GM21390 (cell line): ENCODE data around the gene TPRX2.
"Not testable (repeated sequence)": the region's sequence is repeated elsewhere in the genome, so short reads cannot be mapped to it uniquely, and the experiment has no call there.

Experiments used
- ATAC-seq: cut with Tn5 transposase; IDR thresholded peaks from one replicate; pipeline ENCODE4 v1.9.1; 2021; ENCODE audit not compliant: unreplicated experiment

TPRX2 gene

DNA sequence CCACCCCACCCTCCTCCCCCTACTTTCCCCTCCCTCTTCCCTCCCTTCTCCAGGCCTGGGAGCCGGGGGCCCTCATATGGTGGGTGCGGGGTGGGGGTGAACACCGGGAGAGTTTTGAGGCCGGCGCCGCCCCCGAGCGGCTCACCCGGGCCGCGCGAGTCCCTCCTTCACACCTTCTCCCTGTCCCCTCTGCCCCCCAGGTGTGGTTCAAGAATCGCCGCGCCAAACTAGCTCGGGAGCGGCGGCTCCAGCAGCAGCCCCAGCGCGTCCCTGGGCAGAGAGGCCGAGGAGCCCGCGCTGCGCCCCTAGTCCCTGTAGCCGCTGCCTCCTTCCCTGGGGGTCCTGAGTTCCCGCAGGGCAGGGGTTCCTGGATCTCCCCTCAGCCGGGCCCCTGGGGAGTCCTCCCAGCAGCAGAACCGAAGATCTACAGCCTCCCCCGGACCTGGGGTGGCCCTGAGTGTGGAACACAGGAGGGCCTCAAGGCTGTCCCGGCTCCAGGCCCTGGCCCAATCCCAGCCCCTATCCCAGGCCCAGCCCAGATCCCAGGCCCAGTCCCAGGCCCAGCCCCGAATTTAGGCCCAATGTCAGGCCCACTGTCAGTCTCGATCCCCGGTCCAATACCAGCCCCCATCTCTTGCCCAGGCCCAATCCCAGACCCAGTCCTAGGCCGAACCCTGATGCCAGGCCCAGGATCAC lies 1.7 kb downstream of the TPRX2 start:
- ATAC-seq, result no peak

GRCh38 chr19:47861630-47862029 lies 2.6 kb downstream of the TPRX2 start:
- no peak for ATAC-seq

- no peak for ATAC-seq
These were observed 4.5 kb downstream of the TPRX2 start for GRCh38 chr19:47863514-47863936.

GRCh38 chr19:47865166-47865565 lies 6.1 kb downstream of the TPRX2 start:
- no peak for ATAC-seq

DNA sequence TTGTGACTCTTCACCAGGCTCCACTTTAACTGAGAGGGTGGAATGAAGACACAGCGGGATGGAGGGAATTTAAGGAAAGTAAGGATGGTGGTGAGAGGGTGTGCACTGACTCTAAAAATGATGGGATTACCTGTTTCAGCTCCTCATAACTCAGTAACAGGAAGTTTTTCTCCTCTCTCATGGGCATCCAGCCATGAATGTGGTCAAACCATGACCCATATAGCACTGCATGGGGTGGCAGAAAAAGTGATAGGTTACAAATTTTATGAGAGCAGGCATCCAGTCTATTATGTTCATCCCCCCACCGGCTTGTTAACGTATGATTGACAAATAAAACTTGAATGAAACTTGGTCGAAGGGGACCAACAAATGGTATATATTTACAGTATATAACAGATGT lies 19.9 kb downstream of the TPRX2 start:
- no peak for ATAC-seq

- ATAC-seq, result not testable (repeated sequence)
These were observed 20.4 kb downstream of the TPRX2 start for GRCh38 chr19:47879385-47879784.

- ATAC-seq, result no peak
These were observed 22.7 kb downstream of the TPRX2 start for GRCh38 chr19:47881757-47882156.

GRCh38 chr19:47882890-47883289 lies 23.9 kb downstream of the TPRX2 start:
- ATAC-seq, result no peak

DNA sequence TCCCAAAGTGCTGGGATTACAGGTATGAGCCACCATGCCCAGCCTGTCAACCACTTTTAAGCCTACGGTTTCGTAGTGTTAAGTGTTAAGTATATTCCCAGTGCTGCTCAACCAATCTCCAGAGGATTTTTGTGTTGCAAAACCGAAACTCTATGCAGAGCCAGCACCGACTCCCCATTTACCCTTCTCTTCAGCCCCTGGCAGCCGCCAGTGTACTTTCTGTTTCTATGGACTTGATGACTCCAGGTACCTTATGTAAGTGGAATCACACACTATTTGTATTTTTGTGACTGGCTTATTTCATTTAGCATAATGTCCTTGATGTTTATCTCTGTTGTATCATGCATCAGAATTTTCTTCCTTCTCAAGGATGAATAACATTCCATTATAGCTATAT lies 26.0 kb downstream of the TPRX2 start:
- ATAC-seq, result no peak

GRCh38 chr19:47886010-47886559 lies 27.1 kb downstream of the TPRX2 start, which contains the start of gene SULT2A1:
Gene SULT2A1, minus strand, starts transcription at chr19:47886315. Its CDS starts 58 bp downstream, at chr19:47886257.
- ATAC-seq, result no peak

GRCh38 chr19:47890865-47891621 lies 32.0 kb downstream of the TPRX2 start:
- ATAC-seq, result no peak

- no peak for ATAC-seq
These were observed 32.5 kb downstream of the TPRX2 start for GRCh38 chr19:47891622-47891922.

- no peak for ATAC-seq
These were observed 33.1 kb downstream of the TPRX2 start for GRCh38 chr19:47891923-47892666.

GRCh38 chr19:47895165-47895782 lies 36.2 kb downstream of the TPRX2 start:
- no peak for ATAC-seq

DNA sequence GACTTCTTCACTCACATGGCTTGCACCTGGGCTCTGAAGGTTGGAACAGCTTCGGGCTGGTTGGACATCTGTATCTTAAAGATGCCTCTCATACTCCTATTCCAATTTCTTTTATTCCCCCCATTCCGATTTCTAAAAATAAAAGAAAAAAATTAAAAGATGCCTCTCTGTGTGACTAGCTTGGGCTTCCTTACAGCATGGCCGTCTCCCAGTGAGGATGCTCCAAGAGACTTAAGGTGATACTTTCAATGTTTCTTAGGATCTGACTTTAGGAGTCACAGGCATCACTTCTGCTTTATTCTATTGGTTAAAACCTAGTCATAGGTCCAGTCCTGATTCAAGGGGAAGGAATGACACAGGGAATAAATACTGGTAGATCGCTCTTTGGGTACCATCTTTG lies 37.0 kb downstream of the TPRX2 start:
- no peak for ATAC-seq

GRCh38 chr19:47896773-47897172 lies 37.7 kb downstream of the TPRX2 start:
- no peak for ATAC-seq

DNA sequence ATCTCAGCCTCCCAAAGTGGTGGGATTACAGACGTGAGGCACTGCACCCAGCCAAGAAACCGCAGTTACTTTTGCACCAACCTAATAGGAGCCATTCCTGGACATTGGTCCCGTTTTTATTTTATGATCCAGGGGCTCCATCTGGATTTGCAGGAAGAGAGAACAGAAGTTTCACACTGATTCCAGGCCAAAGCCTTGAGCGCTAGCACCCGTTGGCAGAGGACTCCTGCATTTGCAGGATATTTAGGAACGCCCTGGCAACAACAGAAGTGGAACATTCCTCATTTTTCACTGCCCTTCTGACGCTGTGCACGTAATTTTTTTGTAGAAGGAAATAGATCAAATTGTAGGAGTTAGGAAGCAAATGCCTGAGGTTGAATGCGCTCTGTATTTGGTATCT lies 38.8 kb downstream of the TPRX2 start:
- ATAC-seq, result no peak

DNA sequence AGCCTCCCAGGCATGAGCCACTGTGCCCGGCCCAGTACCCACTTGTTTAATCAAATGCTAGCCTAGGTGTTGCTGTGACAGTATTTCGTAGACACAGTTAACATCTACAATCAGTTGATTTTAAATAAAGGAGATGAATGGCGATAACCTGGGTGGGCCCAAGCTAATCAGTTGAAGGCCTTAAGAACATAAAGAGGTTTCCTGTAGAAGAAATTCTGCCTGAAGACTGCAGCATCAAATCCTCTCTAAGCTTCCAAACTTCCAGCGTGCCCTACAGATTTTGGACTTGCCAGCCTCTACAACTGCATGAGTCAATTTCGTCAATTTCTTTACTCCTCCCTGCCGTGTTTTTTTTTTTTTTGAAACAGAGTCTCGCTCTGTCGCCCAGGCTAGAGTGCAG lies 40.3 kb downstream of the TPRX2 start:
- no peak for ATAC-seq

DNA sequence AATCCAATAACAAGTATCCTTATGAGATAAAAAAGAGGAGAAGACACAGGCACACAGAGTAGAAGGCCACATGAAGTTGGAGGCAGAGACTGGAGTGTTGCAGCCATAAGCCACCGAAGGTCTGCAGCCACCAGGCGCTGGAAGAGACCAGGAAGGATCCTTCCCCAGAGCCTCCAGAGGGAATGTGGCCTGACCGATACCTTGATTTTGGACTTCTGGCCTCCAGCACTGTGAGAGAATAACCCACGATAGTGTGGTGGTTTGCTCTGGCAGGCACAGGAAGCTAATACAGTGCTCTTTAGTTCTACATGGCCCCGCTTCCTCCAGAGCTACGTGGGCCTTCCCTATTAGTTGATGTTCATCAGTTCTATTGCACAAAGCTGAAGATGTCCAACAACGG lies 42.3 kb downstream of the TPRX2 start:
- no peak for ATAC-seq

DNA sequence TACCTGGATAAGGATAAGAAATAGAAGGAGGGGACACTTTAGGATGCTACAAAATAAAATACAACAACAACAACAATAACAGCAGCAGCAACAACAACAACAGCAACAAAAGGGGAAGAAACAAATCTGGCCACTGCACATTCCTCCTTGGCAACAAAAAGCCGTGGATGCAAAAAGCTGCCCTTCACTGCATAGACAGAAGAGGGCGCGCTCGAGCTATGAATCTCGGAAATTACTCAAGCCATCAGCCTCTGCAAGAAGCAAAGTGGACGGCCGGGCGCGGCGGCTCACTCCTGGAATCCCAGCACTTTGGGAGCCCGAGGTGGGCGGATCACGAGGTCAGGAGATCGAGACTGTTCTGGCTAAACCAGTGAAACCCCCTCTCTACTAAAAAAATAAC lies 50.3 kb downstream of the TPRX2 start:
- ATAC-seq, result not testable (repeated sequence)

DNA sequence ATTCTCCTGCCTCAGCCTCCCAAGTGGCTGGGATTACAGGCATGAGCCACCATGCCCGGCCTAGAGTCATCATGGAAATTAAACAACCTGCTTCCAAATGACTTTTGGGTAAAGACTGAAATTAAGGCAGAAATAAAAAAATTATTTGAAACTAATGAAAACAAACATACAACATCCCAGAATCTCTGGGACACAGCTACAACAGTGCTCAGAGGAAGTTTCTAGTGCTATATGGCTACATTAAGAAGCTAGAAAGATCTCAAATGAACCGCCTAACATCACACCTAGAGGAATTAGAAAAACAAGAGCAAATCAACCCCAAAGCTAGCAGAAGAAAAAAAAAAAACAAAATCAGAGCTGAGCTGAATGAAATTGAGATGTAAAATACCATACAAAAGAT lies 51.2 kb downstream of the TPRX2 start:
- not testable (repeated sequence) for ATAC-seq
